Heart left ventricle (tissue), 13 donors: ENCODE data around the gene BTN1A1.

Source experiments
- CTCF ChIP-seq, 12 donors: fragments of 200-600 bp; sonication (generic) in 4 of 12; IDR thresholded peaks; one replicate each; pipeline versions ENCODE4 v1.5.0 to v1.8.0; 2018 to 2022; ENCODE audit warnings: antibody characterized with exemption in 12 of 12, mild to moderate bottlenecking in 5 of 12
- POLR2A ChIP-seq, 2 donors: fragments of 450-650 bp; IDR thresholded peaks; one replicate each; pipeline ENCODE4 v1.6.1; 2017; ENCODE audit warnings: antibody characterized with exemption in 2 of 2, mild to moderate bottlenecking in 2 of 2, moderate library complexity in 2 of 2
- donor health status: ischemic (EF 13 %, LVEDD 7.1; RV severe dilation, severe dysfunction).
- donor health status: DM: no; HTN: yes; CAD: no.
- donor health status: DM: no; HTN: no; CAD: no.
- donor health status: ischemic (EF 25% LVEDD 6.9; RV normal size, moderate dysfunction).
- donor health status: ischemic (EF 25% LVEDD 5.7; RV mildly dilated, moderate dysfunction).
- donor health status: ischemic (EF 35%, LVEDD 5.7; RV mildly dilated, moderate dysfunction).
- donor health status: nonischemic (EF 11% LVEDD 7.7; RV severe dilation, severe dysfunction).
- donor health status: DM: yes; HTN: yes; CAD: no.
- donor health status: PGD.
- donor health status: ischemic (EF 29% LVEDD 5.4; RV normal size, mild dysfunction).
- donor health status: nonischemic (EF 23%, LVEDD 6.1; RV moderate dilation, normal function).

GRCh38 chr6:26553635-26554446 is 53.7 kb downstream of the BTN1A1 start:
- no peak for TF ChIP-seq CTCF (IDR thresholded peaks at IDR 0.05)
- no peak for TF ChIP-seq POLR2A (IDR thresholded peaks at IDR 0.05)
